ENCODE results near the gene FER.
"Not testable (repeated sequence)": the region's sequence is repeated elsewhere in the genome, so short reads cannot be mapped to it uniquely, and the experiment has no call there.

FER gene

GRCh38 chr5:109006129-109006528 lies 258.4 kb downstream of the FER start:
- H3K9me3 ChIP-seq = no peaks in the 10 kb centered on the region
- H3K27ac ChIP-seq = no peak overlapping the region
- TF ChIP-seq Cebpa-rat (IDR thresholded peaks at IDR 0.05) = no peak

DNA sequence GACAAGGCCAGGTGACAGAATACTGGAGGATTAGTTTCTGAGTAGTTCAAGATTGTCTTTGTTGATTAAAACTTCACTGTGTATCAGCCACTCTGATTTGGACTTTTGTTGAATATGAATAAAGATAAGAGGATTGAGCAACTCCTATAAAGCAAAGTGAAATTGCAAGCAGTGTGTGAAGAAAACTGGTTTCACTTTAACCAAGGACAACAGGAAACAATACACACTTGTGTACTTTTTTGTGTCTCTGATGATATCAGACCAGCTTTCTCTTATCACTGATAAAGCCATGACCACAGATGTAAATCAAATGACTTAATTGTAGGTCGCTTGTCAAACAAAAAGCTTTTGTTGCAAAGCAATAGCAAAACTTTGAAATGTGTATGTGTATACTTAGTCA lies 268.6 kb downstream of the FER start:
- Histone ChIP-seq H4K20me1 (no peaks in the 10 kb centered on the region), H3K4me2 (no peak overlapping the region), H3K9me3 (no peaks in the 10 kb centered on the region), H3K27ac (no peak overlapping the region), H3K9ac (no peak overlapping the region), H3K27me3 (no peaks in the 10 kb centered on the region), H3K4me1 (no peaks in the 10 kb centered on the region), H3K4me3 (no peak overlapping the region), H3K36me3 (no peaks in the 10 kb centered on the region)
- no peak for TF ChIP-seq Cebpa-rat (IDR thresholded peaks at IDR 0.05)

More at GRCh38 chr5:109006129-109006528, 258.4 kb downstream of the FER start:
- H3K36me3 ChIP-seq = no peaks in the 10 kb centered on the region
- no peak overlapping the region for H3K4me2 ChIP-seq
- no peaks in the 10 kb centered on the region for H3K27me3 ChIP-seq
- H4K20me1 ChIP-seq = no peaks in the 10 kb centered on the region
- no peak overlapping the region for H3K4me3 ChIP-seq
- H3K9ac ChIP-seq = no peak overlapping the region
- no peaks in the 10 kb centered on the region for H3K4me1 ChIP-seq

DNA sequence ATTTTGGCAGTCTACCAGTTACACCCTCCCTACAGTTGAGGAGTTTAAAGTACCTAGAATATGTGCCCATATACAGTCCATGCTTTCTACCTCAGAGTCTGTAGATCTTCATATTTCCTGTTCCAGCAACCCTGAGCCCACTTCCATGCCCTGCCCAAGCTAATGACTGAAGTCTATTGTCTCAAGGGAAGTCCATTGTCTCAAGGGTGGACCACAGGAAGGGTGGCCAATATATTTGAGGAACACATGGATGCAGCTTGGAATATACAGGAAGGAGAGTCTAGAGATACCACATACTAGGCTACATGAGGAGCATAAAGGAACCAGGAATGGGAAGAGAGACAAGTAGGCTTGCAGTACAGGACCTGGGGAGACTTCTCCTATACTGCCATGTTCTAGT lies 274.4 kb downstream of the FER start:
- Histone ChIP-seq H3K27ac (no peak overlapping the region), H4K20me1 (no peaks in the 10 kb centered on the region), H3K9me3 (no peaks in the 10 kb centered on the region), H3K4me1 (no peaks in the 10 kb centered on the region), H3K4me2 (no peak overlapping the region), H3K4me3 (no peak overlapping the region), H3K9ac (no peak overlapping the region), H3K27me3 (no peaks in the 10 kb centered on the region), H3K36me3 (no peaks in the 10 kb centered on the region)
- TF ChIP-seq Cebpa-rat (IDR thresholded peaks at IDR 0.05) = no peak

DNA sequence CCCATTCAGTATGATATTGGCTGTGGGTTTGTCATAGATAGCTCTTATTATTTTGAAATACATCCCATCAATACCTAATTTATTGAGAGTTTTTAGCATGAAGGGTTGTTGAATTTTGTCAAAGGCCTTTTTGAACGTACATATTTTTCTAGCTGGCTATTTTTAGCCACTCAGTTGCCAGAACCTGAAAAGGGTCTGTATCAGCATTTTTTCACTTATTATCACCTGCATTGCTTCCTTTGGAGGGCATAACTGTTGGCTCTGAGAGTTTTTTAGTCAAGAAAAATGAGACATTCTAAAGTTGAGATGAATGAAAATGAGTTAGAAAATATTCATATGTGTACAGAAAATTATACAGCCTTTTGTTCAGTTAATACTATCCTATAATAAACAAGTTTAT lies 278.0 kb downstream of the FER start:
- H3K4me3 ChIP-seq, H3K27me3 ChIP-seq, H3K4me1 ChIP-seq, H4K20me1 ChIP-seq, H3K4me2 ChIP-seq, H3K27ac ChIP-seq, H3K9me3 ChIP-seq, H3K9ac ChIP-seq, H3K36me3 ChIP-seq: not testable (repeated sequence)

- Histone ChIP-seq H3K9ac (no peak overlapping the region), H3K4me1 (no peaks in the 10 kb centered on the region), H3K27me3 (no peaks in the 10 kb centered on the region), H3K4me2 (no peak overlapping the region), H3K36me3 (no peaks in the 10 kb centered on the region), H3K4me3 (no peak overlapping the region), H4K20me1 (no peaks in the 10 kb centered on the region), H3K9me3 (no peaks in the 10 kb centered on the region), H3K27ac (no peak overlapping the region)
- no peak for TF ChIP-seq Cebpa-rat (IDR thresholded peaks at IDR 0.05)
Measured at GRCh38 chr5:109027983-109028607, 280.4 kb downstream of the FER start.

DNA sequence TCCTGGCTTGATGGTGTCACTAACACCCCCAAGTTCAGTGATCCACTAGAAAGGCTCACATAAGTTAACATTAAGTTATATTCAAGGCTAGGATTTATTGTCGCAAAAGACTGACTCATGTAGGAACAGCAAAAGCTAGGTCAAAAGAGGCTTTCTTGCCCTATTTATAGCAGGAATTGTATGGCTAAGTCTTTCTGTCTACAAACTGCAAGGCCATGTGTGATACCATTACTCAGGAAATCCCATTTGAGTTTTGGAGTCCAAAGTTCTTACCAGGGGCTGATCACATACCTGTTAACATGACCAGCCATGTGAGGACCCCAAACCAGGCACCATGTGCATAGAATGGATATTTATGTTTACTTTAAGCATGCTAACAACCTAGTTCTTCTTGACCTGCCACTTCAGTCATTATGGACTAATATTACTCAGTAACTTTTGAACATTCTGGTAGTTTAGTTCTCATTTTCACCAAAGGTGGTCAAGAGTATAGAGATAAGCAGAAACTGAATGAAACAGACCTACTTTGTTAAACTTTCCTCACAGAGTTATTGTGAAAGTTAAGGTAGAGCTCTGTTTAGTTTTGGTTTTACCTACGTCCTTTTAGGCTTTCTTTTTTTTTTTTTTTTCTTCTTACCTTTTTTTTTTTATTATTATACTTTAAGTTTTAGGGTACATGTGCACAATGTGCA lies 281.1 kb downstream of the FER start:
- Histone ChIP-seq H4K20me1 (no peaks in the 10 kb centered on the region), H3K27ac (no peak overlapping the region), H3K4me1 (no peaks in the 10 kb centered on the region), H3K9me3 (no peaks in the 10 kb centered on the region), H3K4me3 (no peak overlapping the region), H3K27me3 (no peaks in the 10 kb centered on the region), H3K4me2 (no peak overlapping the region), H3K36me3 (no peaks in the 10 kb centered on the region), H3K9ac (no peak overlapping the region)
- no peak for TF ChIP-seq Cebpa-rat (IDR thresholded peaks at IDR 0.05)

DNA sequence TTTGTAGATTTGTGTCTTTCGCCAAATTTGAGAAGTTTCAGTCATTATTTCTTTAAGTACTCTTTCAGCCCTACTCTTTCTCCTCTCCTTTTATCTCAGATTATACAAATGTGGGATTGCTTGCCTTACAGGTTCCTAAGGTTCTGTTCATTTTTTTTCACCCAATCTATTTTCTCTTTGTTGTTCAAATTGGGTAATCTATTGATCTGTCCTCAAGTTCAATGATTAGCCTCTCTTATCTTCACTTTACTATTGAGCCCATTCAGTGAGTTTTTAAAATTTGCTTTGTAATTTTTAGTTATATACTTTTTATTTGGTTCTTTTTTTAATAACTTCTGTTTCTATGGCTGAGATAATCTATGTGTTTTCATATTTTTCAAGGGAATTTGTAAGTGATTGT lies 282.1 kb downstream of the FER start:
- Histone ChIP-seq H3K9me3 (no peaks in the 10 kb centered on the region), H3K4me2 (no peak overlapping the region)
- TF ChIP-seq Cebpa-rat (IDR thresholded peaks at IDR 0.05) = no peak

GRCh38 chr5:109030360-109031143 lies 282.9 kb downstream of the FER start:
- Histone ChIP-seq H3K27me3 (no peaks in the 10 kb centered on the region), H3K4me3 (no peak overlapping the region), H3K4me1 (no peaks in the 10 kb centered on the region), H3K4me2 (no peak overlapping the region), H3K36me3 (no peaks in the 10 kb centered on the region), H3K27ac (no peak overlapping the region), H4K20me1 (no peaks in the 10 kb centered on the region), H3K9me3 (no peaks in the 10 kb centered on the region), H3K9ac (no peak overlapping the region)
- TF ChIP-seq Cebpa-rat (IDR thresholded peaks at IDR 0.05) = no peak

More for the DNA sequence above, 282.1 kb downstream of the FER start:
- Histone ChIP-seq H3K27me3 (no peaks in the 10 kb centered on the region), H3K9ac (no peak overlapping the region), H3K4me3 (no peak overlapping the region), H3K27ac (no peak overlapping the region), H4K20me1 (no peaks in the 10 kb centered on the region), H3K36me3 (no peaks in the 10 kb centered on the region), H3K4me1 (no peaks in the 10 kb centered on the region)

DNA sequence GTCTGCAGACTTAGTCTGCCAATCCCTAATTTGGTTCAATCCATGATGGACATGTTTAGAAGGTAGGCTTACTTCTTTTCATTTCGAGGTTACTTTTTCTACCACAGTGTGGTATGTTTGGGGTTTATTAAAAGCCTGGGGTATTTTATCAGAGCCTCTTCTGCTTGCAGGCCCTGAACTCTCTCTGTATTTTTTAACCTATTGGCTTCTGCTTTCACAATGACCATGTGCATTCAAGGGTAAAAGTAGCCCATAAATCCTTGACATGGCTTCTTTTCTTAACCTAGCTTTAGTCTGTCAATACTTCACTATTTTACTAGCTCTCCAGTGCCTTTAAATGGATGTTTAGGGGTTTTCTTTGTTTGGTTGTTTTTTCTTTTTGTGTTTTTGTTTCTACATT lies 286.6 kb downstream of the FER start:
- no peaks in the 10 kb centered on the region for H3K36me3 ChIP-seq

GRCh38 chr5:109035436-109035835 lies 287.7 kb downstream of the FER start:
- TF ChIP-seq Cebpa-rat (IDR thresholded peaks at IDR 0.05) = no peak
- Histone ChIP-seq H3K4me3 (no peak overlapping the region), H3K27me3 (no peaks in the 10 kb centered on the region), H3K4me2 (no peak overlapping the region), H4K20me1 (no peaks in the 10 kb centered on the region), H3K4me1 (no peaks in the 10 kb centered on the region), H3K36me3 (no peaks in the 10 kb centered on the region), H3K27ac (no peak overlapping the region), H3K9me3 (0 out of 2 replicates have a peak, but pooled peaks cover 3% of the 10 kb centered on the region), H3K9ac (no peak overlapping the region)

More for the DNA sequence above, 286.6 kb downstream of the FER start:
- no peaks in the 10 kb centered on the region for H3K27me3 ChIP-seq
- no peaks in the 10 kb centered on the region for H3K4me1 ChIP-seq
- no peaks in the 10 kb centered on the region for H3K9me3 ChIP-seq
- H3K9ac ChIP-seq = no peak overlapping the region
- H3K27ac ChIP-seq = no peak overlapping the region
- no peak overlapping the region for H3K4me3 ChIP-seq
- H4K20me1 ChIP-seq = no peaks in the 10 kb centered on the region
- no peak overlapping the region for H3K4me2 ChIP-seq
- no peak for TF ChIP-seq Cebpa-rat (IDR thresholded peaks at IDR 0.05)
